Activated gamma-delta T cell treated with Interleukin-2 at 50 U/mL for 16 hours (primary cell): ENCODE data around the gene NOB1.

Experiments used
- DNase-seq: peaks from one replicate; pipeline ENCODE4 v3.0.0-alpha.2; 2020

Gene NOB1

GRCh38 chr16:69718111-69718764 is 36.5 kb downstream of the NOB1 start:
- DNase-seq, result no peak

DNA sequence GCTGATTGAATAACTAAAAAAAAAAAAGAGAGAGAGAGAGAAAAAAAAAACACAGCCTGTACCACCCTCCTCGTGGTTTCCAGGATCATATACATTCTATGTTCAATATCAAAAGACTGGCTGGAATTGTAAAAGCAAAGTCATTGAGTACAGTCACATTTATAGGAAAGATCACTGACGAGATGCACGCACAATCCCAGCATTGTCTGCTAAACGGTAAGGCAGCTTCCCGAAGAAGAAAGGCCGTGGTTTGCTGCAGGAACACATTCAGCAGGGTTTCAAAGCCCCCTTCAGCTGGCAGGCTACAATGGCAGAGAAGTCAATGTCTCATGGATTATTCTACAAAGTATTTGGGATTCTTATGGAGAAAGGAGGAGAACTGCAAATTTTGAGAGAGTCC is 37.7 kb downstream of the NOB1 start:
- DNase-seq, result no peak

DNA sequence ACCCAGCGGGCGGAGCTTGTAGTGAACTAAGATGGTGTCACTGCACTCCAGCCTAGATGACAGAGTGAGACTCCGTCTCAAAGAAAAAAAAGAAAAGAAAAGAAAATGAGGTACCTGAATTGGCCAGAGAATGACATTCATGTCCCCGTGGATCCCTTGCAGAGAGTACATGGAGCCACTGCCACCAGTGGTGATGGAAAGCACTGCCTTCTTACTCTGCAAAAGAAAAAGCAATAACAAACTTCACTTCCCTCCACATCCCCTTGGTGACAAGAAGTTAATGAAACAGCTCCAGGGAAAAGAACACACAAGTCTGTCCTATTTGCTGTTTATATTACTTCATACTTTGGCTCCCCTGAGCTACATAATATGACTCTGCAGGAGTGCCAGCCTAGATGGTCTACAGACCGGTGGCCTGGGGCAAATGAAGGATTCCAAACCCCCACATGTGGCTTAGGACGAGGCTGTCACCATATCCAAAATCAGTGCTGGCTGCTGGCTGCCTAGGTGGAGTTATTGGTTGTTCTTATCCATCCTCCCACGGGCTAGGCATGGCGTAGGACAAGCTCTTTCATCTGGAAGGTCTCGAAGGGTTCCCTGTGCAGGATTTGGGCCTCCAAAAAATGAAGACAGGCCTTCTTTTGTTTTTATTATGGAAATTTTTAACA is 41.7 kb downstream of the NOB1 start:
- DNase-seq, result no peak

GRCh38 chr16:69712277-69712676 is 42.4 kb downstream of the NOB1 start:
- DNase-seq, result no peak

DNA sequence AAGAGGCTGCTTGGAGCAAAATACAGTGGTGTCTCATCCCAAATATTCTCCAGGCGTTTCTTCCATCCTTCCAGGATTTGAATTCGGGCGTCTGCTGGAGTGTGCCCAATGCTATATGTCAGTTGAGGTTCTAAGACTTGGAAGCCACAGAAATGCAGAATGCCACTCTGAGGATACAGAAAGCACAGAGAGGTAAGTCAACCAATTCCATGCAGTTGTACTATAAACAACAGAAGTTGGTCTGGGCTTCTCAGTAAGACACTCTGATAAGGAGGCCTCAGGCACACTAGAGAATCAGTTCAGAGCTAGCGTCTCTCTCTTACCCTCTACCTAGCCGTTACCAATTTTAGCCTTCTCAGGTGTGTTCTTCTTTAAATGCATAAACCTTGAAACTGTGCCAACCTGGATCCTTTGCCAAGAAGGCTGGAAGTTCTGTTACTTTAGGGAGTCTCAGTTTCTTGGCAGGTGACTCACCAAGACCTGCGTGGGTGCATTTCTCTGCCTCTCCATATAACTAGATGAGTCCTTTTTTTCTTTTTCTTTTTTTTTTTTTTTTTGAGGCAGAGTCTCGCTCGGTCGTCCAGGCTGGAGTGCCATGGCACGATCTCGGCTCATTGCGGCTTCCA is 43.5 kb downstream of the NOB1 start:
- DNase-seq, result no peak

GRCh38 chr16:69709456-69710084 is 45.2 kb downstream of the NOB1 start:
- DNase-seq, result no peak

DNA sequence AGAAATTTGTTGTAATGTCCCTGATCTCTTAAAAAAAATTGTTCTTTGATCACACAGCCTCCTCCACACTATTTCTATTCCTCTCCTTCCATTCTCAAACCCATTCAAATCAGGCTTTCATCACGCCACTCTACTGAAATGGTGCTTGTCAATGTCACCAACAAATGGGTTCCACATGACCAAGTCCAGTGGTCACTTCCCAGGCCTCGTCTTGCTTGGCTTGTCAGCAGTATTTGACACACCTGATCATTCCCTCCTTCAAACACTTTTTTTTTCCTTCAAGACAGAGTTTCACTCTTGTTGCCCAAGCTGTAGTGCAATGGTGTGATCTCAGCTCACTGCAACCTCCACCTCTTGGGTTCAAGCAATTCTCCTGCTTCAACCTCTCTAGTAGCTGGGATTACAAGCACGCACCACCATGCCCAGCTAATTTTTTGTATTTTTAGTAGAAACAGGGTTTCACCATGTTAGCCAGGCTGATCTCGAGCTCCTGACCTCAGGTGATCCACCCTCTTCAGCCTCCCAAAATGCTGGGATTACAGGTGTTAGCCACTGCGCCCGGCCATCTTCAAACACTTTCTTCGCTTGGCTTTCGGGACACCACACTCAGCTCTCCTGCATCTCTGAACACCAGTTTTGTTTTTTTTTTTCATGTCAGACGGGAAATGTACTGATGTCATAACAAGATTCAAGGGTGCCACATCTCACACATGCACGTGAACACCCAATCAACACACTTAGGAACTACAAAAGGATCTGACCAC is 46.6 kb downstream of the NOB1 start:
- no peak for DNase-seq

GRCh38 chr16:69706975-69707340 is 47.8 kb downstream of the NOB1 start:
- DNase-seq, result no peak

GRCh38 chr16:69706256-69706974 is 48.3 kb downstream of the NOB1 start:
- DNase-seq, result no peak

DNA sequence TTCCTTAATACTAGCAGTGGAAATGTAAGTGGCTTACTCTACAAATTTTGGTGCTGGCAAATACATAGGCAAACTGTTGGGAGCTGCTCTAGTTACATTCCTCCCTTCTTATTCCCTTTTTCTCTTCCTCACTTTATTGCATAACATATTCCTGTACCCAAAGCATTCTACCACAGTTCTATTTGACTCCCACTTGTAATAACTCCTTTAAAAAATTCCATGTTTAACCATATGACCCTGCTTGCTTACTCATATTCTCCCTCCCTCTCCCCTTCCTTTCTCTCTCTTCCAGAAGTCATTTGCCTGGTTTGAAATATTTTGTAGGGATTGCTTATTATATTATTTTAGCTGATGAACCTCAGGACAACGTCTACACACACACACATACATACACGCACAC is 51.1 kb downstream of the NOB1 start:
- no peak for DNase-seq

DNA sequence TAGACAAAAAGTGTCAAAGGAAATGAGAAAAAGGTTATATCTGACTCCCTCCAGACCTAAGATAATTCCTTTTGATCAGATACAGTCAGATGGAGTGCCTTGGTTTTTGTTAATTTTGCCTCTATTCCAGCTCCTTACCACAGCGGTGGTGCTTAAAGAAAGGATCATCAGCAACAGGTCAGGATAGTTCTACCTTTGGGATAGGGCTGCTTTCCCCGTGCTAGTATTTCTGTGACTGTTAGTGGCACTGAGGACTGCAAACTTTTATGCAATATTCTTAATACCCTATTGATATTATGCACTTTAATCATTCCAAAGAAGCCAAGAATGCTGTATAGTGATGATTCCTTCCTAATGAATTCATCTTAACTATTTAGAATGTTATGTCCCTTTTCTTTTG is 52.9 kb downstream of the NOB1 start:
- DNase-seq, result no peak

DNA sequence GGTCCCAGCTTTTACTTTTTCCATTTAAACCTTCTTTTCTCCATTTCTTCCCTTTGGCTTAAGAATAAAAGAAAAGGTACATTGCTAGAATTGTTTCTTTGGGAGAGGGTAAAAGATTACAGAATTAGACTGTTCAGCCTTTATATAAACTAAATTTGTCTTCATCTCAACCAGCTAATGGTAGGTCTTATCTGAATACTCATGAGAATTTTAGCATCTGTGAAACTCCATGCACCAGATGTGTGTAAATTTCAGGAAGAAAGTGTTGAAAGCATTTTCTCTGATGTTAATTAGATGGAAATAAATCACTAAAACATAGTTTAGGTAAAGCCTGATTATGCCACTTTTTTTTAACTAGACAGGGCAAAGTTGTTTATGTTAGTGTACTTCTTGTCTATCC is 53.3 kb downstream of the NOB1 start:
- no peak for DNase-seq

DNA sequence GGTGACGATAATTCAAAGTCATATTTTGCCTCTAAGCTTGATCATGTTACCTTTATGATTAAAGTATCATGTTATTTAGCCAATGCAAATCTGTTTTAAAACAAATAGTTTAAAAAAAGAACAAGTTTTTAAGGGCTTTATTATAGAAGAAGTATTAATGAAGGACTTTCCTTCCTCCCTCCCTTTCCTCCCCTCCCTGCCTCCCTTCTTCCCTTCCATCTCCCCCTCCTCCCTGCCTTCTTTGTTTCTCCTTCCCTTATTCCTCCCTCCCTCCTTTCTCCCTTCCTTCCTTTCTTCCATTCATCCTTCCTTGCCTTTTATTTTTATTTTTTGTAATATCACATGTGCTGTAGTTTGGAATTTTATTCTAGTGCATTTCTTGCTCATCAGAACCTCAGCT is 54.8 kb downstream of the NOB1 start:
- DNase-seq, result no peak

DNA sequence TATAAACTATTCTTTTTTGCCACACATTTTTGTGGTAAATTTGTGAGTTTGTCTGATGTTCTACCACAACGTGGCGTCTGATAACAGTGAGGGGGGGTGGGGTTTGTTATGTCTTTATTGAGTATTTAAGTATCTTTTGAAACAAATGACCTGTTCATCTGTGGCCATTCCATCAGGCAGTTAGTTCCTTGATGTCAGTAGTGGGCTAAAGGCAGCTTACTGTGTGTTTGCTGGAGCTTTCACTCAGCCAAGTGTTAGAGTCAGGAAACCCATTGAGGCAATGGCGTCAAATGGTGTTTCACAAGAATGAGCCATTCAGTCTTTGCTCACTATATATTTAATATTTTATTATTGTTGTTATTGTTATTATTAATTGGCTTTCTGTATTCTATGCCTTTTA is 56.3 kb downstream of the NOB1 start:
- DNase-seq, result no peak

DNA sequence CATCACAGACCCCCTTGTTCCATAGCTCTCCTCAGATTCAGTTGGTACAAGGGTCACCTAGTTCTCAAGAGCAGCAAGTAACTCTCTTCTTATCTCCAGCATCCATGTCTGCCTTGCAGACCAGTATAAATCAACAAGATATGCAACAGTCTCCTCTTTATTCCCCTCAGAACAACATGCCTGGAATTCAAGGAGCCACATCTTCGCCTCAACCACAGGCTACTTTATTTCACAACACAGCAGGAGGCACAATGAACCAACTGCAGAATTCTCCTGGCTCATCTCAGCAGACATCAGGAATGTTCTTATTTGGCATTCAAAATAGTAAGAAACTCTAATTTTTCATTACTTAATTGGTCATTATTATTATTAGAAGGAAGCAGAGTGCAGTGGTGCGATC is 60.8 kb downstream of the NOB1 start:
- DNase-seq, result no peak

DNA sequence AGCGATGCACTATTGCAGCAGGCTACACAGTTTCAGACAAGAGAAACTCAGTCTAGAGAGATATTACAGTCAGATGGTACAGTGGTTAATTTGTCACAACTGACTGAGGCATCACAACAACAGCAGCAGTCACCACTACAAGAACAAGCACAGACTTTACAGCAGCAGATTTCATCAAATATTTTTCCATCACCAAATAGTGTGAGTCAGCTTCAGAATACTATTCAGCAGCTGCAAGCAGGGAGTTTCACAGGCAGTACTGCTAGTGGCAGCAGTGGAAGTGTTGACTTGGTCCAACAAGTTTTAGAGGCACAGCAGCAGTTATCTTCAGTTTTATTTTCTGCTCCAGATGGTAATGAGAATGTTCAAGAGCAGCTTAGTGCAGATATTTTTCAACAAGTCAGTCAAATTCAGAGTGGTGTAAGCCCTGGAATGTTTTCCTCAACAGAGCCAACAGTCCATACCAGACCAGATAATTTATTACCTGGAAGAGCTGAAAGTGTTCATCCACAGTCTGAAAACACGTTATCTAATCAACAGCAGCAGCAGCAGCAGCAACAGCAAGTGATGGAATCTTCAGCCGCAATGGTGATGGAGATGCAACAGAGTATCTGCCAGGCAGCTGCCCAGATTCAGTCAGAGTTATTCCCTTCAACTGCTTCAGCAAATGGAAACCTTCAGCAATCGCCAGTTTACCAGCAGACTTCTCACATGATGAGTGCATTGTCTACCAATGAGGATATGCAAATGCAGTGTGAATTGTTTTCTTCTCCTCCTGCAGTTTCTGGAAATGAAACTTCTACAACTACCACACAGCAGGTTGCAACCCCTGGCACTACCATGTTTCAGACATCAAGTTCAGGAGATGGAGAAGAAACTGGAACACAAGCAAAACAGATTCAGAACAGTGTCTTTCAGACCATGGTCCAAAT is 62.5 kb downstream of the NOB1 start:
- no peak for DNase-seq
